OCI-M1 (cell line): ENCODE results near the gene HELZ.

Experiments used
- DNase-seq: peaks from one replicate; lab custom pipeline; 2025; lab: John Stamatoyannopoulos, UW

HELZ gene

GRCh38 chr17:67074781-67075180, 170.2 kb downstream of the HELZ start:
- DNase-seq: no peak

- no peak for DNase-seq
Observed at GRCh38 chr17:67072885-67073284, 172.1 kb downstream of the HELZ start.

- no peak for DNase-seq
Observed at GRCh38 chr17:67071595-67071994, 173.4 kb downstream of the HELZ start.

GRCh38 chr17:67069603-67070136, 175.3 kb downstream of the HELZ start:
- no peak for DNase-seq

- no peak for DNase-seq
Observed at GRCh38 chr17:67068999-67069398, 176.0 kb downstream of the HELZ start.

- DNase-seq: no peak
Observed at GRCh38 chr17:67067571-67068482, 177.2 kb downstream of the HELZ start.

- no peak for DNase-seq
Observed at GRCh38 chr17:67066717-67067116, 178.3 kb downstream of the HELZ start.

- DNase-seq: no peak
Observed at GRCh38 chr17:67063141-67063540, 181.9 kb downstream of the HELZ start.

GRCh38 chr17:67059372-67059771, 185.6 kb downstream of the HELZ start:
- DNase-seq: no peak

GRCh38 chr17:67058036-67058435, 187.0 kb downstream of the HELZ start:
- no peak for DNase-seq

- DNase-seq: no peak
Observed at GRCh38 chr17:67056746-67057490, 188.1 kb downstream of the HELZ start.

- DNase-seq: no peak
Observed at GRCh38 chr17:67055811-67056745, 188.9 kb downstream of the HELZ start.

- no peak for DNase-seq
Observed at GRCh38 chr17:67055041-67055443, 190.0 kb downstream of the HELZ start.

GRCh38 chr17:67054608-67055007, 190.4 kb downstream of the HELZ start:
- no peak for DNase-seq

GRCh38 chr17:67054011-67054591, 190.9 kb downstream of the HELZ start:
- no peak for DNase-seq

GRCh38 chr17:67053438-67054000, 191.5 kb downstream of the HELZ start:
- no peak for DNase-seq

GRCh38 chr17:67052720-67053437, 192.1 kb downstream of the HELZ start:
- DNase-seq: no peak

GRCh38 chr17:67051837-67052236, 193.2 kb downstream of the HELZ start:
- no peak for DNase-seq

GRCh38 chr17:67051155-67051538, 193.8 kb downstream of the HELZ start:
- no peak for DNase-seq

- no peak for DNase-seq
Observed at GRCh38 chr17:67050471-67051154, 194.4 kb downstream of the HELZ start.
